ENCODE results near the gene ATL2. TPM values are rescaled to one million over a fixed set of nuclear protein-coding genes. Genes with fewer than 3 reads are reported as not detected.

Gene ATL2
- total RNA-seq, 4 donors from 2014 or later = 206 to 329 (median 253) TPM

DNA sequence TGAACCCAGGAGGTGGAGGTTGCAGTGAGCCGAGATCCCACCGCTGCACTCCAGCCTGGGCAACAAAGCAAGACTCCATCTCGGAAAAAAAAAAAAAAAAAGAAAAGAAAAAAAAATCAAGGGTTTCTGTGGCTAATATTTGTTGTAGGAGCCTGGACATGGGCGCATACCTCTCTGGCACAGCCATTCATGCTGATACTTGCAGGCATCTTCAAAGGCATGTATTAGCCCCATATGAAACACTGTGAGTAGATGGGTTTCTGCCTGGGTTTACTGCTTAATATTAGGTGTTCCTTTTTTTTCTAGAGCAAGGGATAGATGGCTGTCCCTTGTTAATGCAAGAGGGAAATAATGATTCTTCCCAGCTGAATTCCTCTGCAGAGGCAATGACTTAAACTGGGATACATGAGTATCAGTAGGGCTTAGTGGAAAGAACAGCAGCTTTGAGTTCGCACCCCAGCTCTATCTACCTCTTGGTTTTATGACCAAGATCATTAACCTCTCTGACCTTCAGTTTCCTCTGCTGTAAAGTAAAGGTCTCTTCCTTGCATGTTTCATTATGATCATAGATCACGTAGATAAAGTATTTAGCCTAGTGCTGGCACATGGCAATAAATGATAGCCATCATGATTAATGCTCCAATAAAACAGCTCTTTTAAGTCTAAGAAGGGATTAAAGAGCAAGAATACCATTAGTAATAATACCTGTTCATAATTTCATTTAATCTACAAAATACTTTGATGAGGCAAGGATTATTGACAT lies 4.5 kb upstream of the ATL2 start:
- Histone ChIP-seq H3K27me3 (no peaks in the 10 kb centered on the region), H3K36me3 (no peaks in the 10 kb centered on the region), H3K4me1 (peaks cover 0 to 38% (median 0%) of the 10 kb centered on the region in 3 donors), H3K9me3 (no peaks in the 10 kb centered on the region), H3K27ac (no peak overlapping the region), H3K4me3 (no peak overlapping the region)
- no peak for TF ChIP-seq EP300 (IDR thresholded peaks at IDR 0.05)
- TF ChIP-seq, protein P1, sequence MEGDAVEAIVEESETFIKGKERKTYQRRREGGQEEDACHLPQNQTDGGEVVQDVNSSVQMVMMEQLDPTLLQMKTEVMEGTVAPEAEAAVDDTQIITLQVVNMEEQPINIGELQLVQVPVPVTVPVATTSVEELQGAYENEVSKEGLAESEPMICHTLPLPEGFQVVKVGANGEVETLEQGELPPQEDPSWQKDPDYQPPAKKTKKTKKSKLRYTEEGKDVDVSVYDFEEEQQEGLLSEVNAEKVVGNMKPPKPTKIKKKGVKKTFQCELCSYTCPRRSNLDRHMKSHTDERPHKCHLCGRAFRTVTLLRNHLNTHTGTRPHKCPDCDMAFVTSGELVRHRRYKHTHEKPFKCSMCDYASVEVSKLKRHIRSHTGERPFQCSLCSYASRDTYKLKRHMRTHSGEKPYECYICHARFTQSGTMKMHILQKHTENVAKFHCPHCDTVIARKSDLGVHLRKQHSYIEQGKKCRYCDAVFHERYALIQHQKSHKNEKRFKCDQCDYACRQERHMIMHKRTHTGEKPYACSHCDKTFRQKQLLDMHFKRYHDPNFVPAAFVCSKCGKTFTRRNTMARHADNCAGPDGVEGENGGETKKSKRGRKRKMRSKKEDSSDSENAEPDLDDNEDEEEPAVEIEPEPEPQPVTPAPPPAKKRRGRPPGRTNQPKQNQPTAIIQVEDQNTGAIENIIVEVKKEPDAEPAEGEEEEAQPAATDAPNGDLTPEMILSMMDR (IDR thresholded peaks at IDR 0.05) = no peak
- no peak for TF ChIP-seq POLR2A (IDR thresholded peaks at IDR 0.05)
- no peak for TF ChIP-seq POLR2AphosphoS5 (IDR thresholded peaks at IDR 0.05)
- ATAC-seq = no peak
- 89 to 100% methylated on average over 2 to 6 of the region's 6 CpGs for WGBS, 2 donors (ENCODE audit: low coverage in 1 of 2)

DNA sequence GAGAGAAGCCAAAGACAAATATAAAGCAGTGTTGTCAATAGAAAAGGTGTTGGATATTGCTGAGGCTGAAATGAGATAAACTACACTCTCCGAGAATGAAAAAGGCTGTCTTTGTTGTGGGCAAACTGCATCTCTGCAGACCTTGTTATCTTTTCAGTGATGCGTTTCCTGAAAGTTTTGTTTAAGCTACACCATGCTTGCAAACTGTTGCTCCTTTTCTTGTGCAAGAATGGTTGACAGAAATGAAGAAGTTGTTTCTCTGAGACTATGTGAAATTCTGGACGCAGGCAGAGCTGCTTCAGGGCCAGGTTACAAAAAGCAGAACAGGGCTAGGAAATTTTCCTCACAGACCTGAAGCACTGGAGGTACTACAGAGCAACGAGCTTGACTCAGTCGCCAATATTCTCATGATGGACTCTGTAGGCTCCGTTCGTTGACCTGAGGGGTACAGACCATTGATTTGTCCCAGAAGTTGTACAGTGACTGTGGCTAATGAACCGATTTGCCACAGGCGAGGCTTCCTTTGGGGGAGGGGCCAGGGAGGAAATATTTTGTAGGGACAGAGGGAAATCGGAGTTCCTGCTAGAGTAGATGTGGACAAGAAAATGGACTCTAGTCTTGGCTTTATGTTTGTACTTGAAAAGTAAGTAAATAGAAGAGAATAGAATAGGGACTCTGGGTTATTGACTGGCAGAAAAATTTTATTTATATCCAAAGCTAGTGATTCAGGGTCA lies 3.5 kb upstream of the ATL2 start:
- WGBS, 2 donors (ENCODE audit: low coverage in 1 of 2) = 54% methylated on average over 2 to 10 of the region's 10 CpGs
- Histone ChIP-seq H3K27me3 (no peaks in the 10 kb centered on the region), H3K27ac (peak overlapping the region in 2 of 4 donors; percentile 31 to 46), H3K36me3 (no peaks in the 10 kb centered on the region), H3K4me1 (peaks cover 0 to 39% (median 0%) of the 10 kb centered on the region in 3 donors), H3K4me3 (no peak overlapping the region), H3K9me3 (no peaks in the 10 kb centered on the region)
- TF ChIP-seq POLR2A (IDR thresholded peaks at IDR 0.05) (no peak), EP300 (IDR thresholded peaks at IDR 0.05) (no peak), POLR2AphosphoS5 (IDR thresholded peaks at IDR 0.05) (no peak)
- TF ChIP-seq, protein P1 (IDR thresholded peaks at IDR 0.05) = no peak
- no peak for ATAC-seq

DNA sequence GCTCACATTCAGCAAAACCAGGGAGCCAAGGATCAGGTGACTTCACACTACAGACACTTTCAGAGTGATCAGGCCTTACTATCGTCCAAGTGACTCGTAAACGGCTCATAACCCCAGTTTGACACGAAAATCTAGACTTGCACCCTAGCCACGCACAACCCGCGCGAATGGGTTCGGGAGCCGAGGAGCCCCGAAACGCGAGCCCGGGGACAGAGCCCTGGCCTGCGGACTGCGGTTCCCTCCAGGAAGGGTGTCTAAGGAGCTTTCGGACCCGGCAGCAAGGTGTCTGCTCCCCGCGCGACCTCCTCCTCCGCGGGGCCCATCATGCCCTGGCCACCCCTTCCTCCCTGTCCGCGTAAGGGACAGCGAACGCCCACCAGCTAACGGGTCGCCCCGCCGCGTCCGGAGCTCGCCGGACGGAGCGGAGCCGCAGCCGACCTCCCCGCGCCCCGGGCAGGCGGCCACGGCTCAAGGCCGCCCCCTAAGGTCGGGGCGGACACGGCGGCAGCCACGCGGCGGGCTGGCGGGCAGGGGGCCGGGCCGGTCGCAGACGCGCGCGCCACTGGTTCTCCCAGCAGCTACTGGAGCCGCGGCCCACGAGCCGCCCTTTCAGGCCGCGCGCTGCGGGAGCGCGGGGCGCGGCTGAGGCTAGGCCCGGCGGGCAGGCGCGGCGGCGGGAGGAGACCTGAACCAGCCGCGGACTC lies 575 bp downstream of the ATL2 start:
- no peaks in the 10 kb centered on the region for H3K27me3 ChIP-seq

DNA sequence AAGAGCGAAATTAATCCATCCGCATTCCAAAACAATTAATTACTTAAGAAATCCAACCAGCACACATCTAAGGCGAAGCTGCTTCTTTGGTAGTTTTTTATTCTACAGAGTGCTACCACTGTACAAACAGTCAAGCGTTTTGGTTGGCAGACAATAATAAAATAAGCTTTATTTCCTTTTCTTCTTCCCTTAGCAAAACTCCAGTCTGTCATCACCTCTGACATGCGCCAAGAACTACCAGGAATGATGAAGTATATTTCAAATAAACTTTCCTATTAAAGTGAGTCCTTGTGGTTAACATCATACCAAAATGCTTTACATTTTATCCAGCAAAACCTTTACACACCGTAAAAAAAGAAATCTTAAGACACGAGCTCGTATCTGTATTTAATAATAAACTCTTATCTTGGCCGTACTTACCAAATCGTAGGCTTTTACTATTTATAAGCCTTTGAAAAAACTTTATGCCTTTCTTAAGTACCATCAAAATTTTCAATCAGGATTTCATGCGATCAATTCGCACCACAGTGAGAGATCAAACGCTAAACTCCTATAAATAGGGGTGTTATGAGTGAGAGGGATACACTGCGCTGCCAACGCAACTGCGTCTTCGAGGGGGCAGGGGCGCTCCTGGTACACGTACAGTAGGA lies 1.3 kb downstream of the ATL2 start:
- Histone ChIP-seq H3K27me3 (no peaks in the 10 kb centered on the region), H3K9me3 (no peaks in the 10 kb centered on the region), H3K4me1 (peaks cover 0 to 71% (median 5%) of the 10 kb centered on the region in 3 donors), H3K36me3 (no peaks in the 10 kb centered on the region), H3K27ac (peak overlapping the region; percentile 85 to 100 (median 98)), H3K4me3 (peak overlapping the region; percentile 75 to 98)
- TF ChIP-seq POLR2AphosphoS5 (IDR thresholded peaks at IDR 0.05) (no peak), POLR2A (IDR thresholded peaks at IDR 0.05) (no peak), EP300 (IDR thresholded peaks at IDR 0.05) (no peak)
- TF ChIP-seq, protein P1 (IDR thresholded peaks at IDR 0.05) = no peak
- WGBS, 2 donors (ENCODE audit: low coverage in 1 of 2) = 8 to 9% methylated on average over 13 to 19 of the region's 19 CpGs
- no peak for ATAC-seq

More for the DNA sequence above, 575 bp downstream of the ATL2 start:
- Histone ChIP-seq H3K4me3 (peak overlapping the region; percentile 75 to 98), H3K36me3 (no peaks in the 10 kb centered on the region), H3K27ac (peak overlapping the region; percentile 85 to 100 (median 98)), H3K4me1 (peaks cover 0 to 65% (median 5%) of the 10 kb centered on the region in 3 donors), H3K9me3 (no peaks in the 10 kb centered on the region)
- WGBS, 2 donors (ENCODE audit: low coverage in 1 of 2) = 0% methylated on average over 3 of the region's 80 CpGs; no CpG with 5 or more reads in 1 of the 2 donors
- ATAC-seq = peak; percentile 80
- no peak for TF ChIP-seq EP300 (IDR thresholded peaks at IDR 0.05)
- peak; percentile 59 for TF ChIP-seq POLR2AphosphoS5 (IDR thresholded peaks at IDR 0.05)
- TF ChIP-seq, protein P1 (IDR thresholded peaks at IDR 0.05) = peak in 3 of 4 experiments; percentile 67 to 82 (median 78)

Measured in gastroesophageal sphincter (tissue), 4 donors.